K562 (cell line): Measurements from ENCODE around the gene EDN2. TPM values are rescaled to one million over a fixed set of nuclear protein-coding genes. Genes with fewer than 3 reads are reported as not detected.
A peak's percentile ranks its signal among the peaks of the same experiment; 100 is the strongest.

ENCODE experiments used
- CSDE1 ChIP-seq, 2 experiments: fragments of 450-650 bp; IDR thresholded peaks; 2 replicates each; pipeline ENCODE4 v1.6.1; 2016; ENCODE audit warnings: mild to moderate bottlenecking in 1 of 2
- ESRRB ChIP-seq: fragments of 250-450 bp; sonication (Bioruptor Pico); IDR thresholded peaks from 2 replicates; pipeline ENCODE4 v1.5.0; 2020; ENCODE audit warnings: mild to moderate bottlenecking, moderate library complexity, borderline replicate concordance
- FUS ChIP-seq: fragments of 200-400 bp; formaldehyde crosslinking; optimal IDR thresholded peaks from 2 replicates; pipeline ENCODE3; 2017; ENCODE audit warnings: low read depth, low read length
- HDGF ChIP-seq: fragments of 450-650 bp; IDR thresholded peaks from 2 replicates; pipeline ENCODE4 v1.6.1; 2016
- KDM4B ChIP-seq, 2 experiments: fragments of 450-650 bp in 1 of 2; sonication (generic) in 1 of 2; IDR thresholded peaks; 2 replicates each; pipeline ENCODE4 v1.6.1; 2016 to 2017; ENCODE audit warnings: borderline replicate concordance in 2 of 2, antibody characterized with exemption in 1 of 2, low read depth in 1 of 2, mild to moderate bottlenecking in 1 of 2
- MCM2 ChIP-seq: fragments of 450-650 bp; IDR thresholded peaks from 2 replicates; pipeline ENCODE4 v1.6.1; 2017; ENCODE audit warnings: low read depth, mild to moderate bottlenecking
- NFIC ChIP-seq: fragments of 450-650 bp; IDR thresholded peaks from 2 replicates; pipeline ENCODE4 v1.6.1; 2017; ENCODE audit warnings: mild to moderate bottlenecking, inconsistent platforms
- POLR2AphosphoS5 ChIP-seq: IDR thresholded peaks from 2 replicates; pipeline ENCODE4 v1.6.1; 2011; ENCODE audit warnings: mild to moderate bottlenecking, low read depth, low read length, moderate library complexity; ENCODE audit not compliant: control insufficient read depth, insufficient read depth
- POU5F1 ChIP-seq: fragments of 150-350 bp; IDR thresholded peaks from 2 replicates; pipeline ENCODE4 v1.6.1; 2014; ENCODE audit warnings: borderline replicate concordance, low read length, low read depth, mild to moderate bottlenecking; ENCODE audit not compliant: partially characterized antibody
- PREB ChIP-seq: sonication (generic); formaldehyde crosslinking; IDR thresholded peaks from 2 replicates; pipeline ENCODE4 v1.8.1; 2023; ENCODE audit warnings: mild to moderate bottlenecking, missing genetic modification reagents
- SMAD4 ChIP-seq: fragments of 250-450 bp; sonication (Bioruptor Pico); conservative IDR thresholded peaks from 2 replicates; pipeline ENCODE4 v1.8.0; 2021; ENCODE audit warnings: inconsistent platforms, mild to moderate bottlenecking, moderate library complexity
- TAF9B ChIP-seq: fragments of 450-650 bp; IDR thresholded peaks from 2 replicates; pipeline ENCODE4 v1.6.1; 2018; ENCODE audit warnings: mild to moderate bottlenecking; ENCODE audit not compliant: partially characterized antibody
- TARDBP ChIP-seq: fragments of 450-650 bp; IDR thresholded peaks from 2 replicates; pipeline ENCODE4 v1.6.1; 2016
- TFAP4 ChIP-seq: sonication (generic); formaldehyde crosslinking; IDR thresholded peaks from 2 replicates; pipeline ENCODE4 v1.8.0; 2022; ENCODE audit warnings: missing genetic modification reagents, mild to moderate bottlenecking, moderate library complexity, borderline replicate concordance
- ZBTB5 ChIP-seq: fragments of 450-650 bp; IDR thresholded peaks from 2 replicates; pipeline ENCODE4 v1.6.1; 2017; ENCODE audit warnings: antibody characterized with exemption
- ZMIZ1 ChIP-seq, 2 experiments: fragments of 150-350 bp in 1 of 2; IDR thresholded peaks; 2 replicates each; pipeline ENCODE4 v1.6.1; 2012 to 2016; ENCODE audit warnings: low read depth in 2 of 2, low read length in 2 of 2, mild to moderate bottlenecking in 1 of 2, moderate library complexity in 1 of 2
- ZNF740 ChIP-seq, 3 experiments: fragments of 200-800 bp in 1 of 3; sonication (Bioruptor generic) in 1 of 3; sonication (generic) in 1 of 3; formaldehyde crosslinking in 1 of 3; IDR thresholded peaks; 2 replicates each; pipeline versions ENCODE4 v1.6.1 to v1.8.0; 2016 to 2022; ENCODE audit warnings: mild to moderate bottlenecking in 2 of 3, missing compliant biosample characterization in 2 of 3, missing genetic modification characterization in 2 of 3, missing genetic modification reagents in 1 of 3
- polyA plus RNA-seq, 8 experiments: library from polyadenylated mRNA; depleted of rRNA in 4 of 8; stranded (reverse) in 5 of 8; unstranded in 3 of 8; fragments of >200 nt; fragmentation: Nextera tagmentation in 2 of 8; fragmentation: Illumina TruSeq in 1 of 8; extraction: Ambion mirVana in 2 of 8; extraction: Trizol in 1 of 8; gene quantifications; 2 replicates each; pipeline versions ENCODE4 v1.2.1 to v1.2.3, GENCODE V29; 2011 to 2014; ENCODE audit warnings: inconsistent platforms in 1 of 8, missing spikeins in 1 of 8
- total RNA-seq, 7 experiments: library from RNA; depleted of rRNA in 6 of 7; stranded (reverse); fragments of >200 nt in 6 of 7; fragmentation: Illumina TruSeq in 2 of 7; extraction: Trizol in 2 of 7; gene quantifications; 2 replicates each; pipeline versions ENCODE4 v1.2.1 to v1.2.3, GENCODE V29; 2011 to 2021; ENCODE audit warnings: low replicate concordance in 1 of 7

The EDN2 gene
- total and polyA plus RNA-seq, 9 of the 15 experiments (the other 6 are each of a cell fraction or from before 2014, with no cell fraction given) = not detected

- TF ChIP-seq PREB (no peak), ZMIZ1 (IDR thresholded peaks at IDR 0.05; ENCODE audit: low read depth in 2 of 2, low read length in 2 of 2) (0 out of 4 replicates have a peak, but pooled peaks of 1 of the 2 experiments have one; percentile 29), ESRRB (no peak), MCM2 (no peak), SMAD4 (CRISPR knock-in tag) (peak; percentile 59; the same call in 1 of the 2 replicates), ZNF740 (CRISPR knock-in tag; IDR thresholded peaks at IDR 0.05) (peak; percentile 74), ZNF740 (tag; IDR thresholded peaks at IDR 0.05) (no peak), CSDE1 (IDR thresholded peaks at IDR 0.05) (no peak), TAF9B (no peak), TARDBP (no peak), POU5F1 (no peak), HDGF (no peak), ZBTB5 (no peak), TFAP4 (CRISPR knock-in tag) (peak; percentile 69; the same call in 1 of the 2 replicates), NFIC (peak; percentile 62), POLR2AphosphoS5 (no peak), KDM4B (IDR thresholded peaks at IDR 0.05; ENCODE audit: borderline replicate concordance in 2 of 2, low read depth in 1 of 2) (no peak; a peak in 1 of 4 replicates), FUS (peak; percentile 46)
These were observed 31.9 kb upstream of the EDN2 start (continued) for GRCh38 chr1:41516168-41517061.
